ENCODE data around the gene RHOH. TPM values are rescaled to one million over a fixed set of nuclear protein-coding genes. Genes with fewer than 3 reads are reported as not detected.

Gene RHOH
- total RNA-seq, 1 experiment from 2014 or later, result 74.2 TPM

Other genes starting within 250 kb of the RHOH start
- gene PDS5A, start 219.1 kb upstream of the RHOH start, total RNA-seq (2021), result 104 and 106 TPM in 2 replicates
- 21.3 and 24.8 TPM in 2 replicates for gene N4BP2, start 140.2 kb upstream of the RHOH start, total RNA-seq (2021)
- gene CHRNA9, start 138.3 kb downstream of the RHOH start, total RNA-seq (2021), result 0.35 and 1.5 TPM in 2 replicates

Data from A673 (cell line).